GM19372 (cell line): Measurements from ENCODE around the gene BACH2.

Experiments
- ATAC-seq: cut with Tn5 transposase; IDR thresholded peaks from one replicate; pipeline ENCODE4 v1.9.1; 2021; ENCODE audit warnings: mild to moderate bottlenecking, low read depth, moderate library complexity; ENCODE audit not compliant: unreplicated experiment

BACH2 gene

DNA sequence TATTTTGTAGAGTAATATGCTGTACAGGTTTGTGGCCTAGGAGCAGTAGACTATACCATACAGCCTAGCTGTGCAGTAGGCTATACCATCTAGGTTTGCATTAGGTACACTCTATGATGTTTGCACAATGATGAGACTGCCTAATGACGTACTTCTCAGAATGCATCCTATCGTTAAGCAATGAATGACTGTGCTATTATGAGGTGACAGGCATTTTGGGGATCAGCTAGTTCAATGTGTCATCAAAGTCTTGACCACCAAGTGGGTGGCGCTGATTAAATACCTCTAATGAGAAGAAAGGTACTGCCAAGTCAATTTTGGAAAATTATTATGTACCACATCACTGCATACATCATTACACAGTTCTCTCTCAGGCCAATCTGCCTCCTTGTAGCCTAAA, 190.2 kb downstream of the BACH2 start:
- ATAC-seq, result no peak

DNA sequence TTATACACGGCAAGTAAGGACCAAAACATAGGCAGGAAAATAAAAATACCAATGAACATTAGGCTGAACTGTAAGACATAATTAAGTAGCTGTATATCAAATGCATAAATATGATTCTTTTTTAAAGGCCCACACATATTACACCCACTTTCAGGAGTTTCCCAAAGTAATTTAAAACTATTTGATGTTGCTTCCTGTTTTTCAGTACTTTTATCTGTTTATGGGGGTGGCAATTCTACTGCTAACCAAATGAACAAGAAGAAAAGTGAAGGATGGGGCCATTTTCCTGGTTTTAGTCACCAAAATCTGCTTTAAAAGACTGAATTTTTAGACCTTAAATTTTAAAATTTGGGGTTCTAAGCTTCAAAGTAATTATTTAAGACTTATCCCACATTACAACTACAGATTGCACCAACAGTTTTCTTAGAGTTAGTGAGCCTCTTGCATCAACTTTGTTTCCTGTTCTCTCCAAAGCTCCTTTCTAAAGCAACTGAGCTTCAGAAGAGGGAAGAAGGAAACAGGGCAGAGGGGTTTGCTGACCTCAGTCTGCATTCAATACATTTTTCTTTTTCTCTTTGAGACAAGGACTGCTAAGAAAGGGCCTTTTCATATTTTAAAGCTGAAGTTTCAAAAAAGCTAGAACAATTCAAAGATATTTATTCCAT, 191.0 kb downstream of the BACH2 start:
- ATAC-seq, result no peak

DNA sequence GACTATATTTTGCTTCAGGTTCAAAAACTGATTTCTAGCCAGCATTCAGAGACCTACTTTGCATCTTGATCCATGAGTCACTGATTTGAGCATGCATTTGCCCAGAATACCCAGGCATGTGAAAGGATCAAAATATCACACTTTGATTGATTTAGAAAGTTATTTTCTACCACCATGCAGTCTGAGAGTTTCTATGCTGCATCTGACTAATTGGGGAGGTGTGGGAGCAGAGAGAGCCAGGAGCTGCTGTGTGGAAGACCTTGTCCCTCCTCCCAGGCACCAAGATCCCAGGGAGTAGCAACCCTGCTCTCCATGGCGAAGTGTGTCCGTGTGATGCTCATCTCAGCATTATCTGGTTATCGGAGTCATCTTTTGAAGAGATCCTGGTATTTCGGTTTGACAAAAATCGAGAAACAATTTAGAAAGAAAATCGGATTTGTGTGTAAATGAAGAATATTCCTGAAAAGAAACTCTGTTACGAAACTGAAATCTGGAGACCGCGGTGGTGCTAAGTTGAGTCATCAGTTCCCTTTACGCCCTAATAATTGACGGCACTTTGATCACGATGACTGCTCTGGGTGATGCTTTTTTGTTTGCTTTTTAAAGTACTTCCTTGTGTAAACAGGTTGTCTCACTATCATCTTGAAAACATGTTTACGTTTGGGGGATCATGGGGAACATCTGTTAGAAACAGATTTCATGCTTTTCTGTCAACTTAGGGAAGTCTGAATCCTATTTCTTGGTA, 193.4 kb downstream of the BACH2 start:
- peak; percentile 70 for ATAC-seq

DNA sequence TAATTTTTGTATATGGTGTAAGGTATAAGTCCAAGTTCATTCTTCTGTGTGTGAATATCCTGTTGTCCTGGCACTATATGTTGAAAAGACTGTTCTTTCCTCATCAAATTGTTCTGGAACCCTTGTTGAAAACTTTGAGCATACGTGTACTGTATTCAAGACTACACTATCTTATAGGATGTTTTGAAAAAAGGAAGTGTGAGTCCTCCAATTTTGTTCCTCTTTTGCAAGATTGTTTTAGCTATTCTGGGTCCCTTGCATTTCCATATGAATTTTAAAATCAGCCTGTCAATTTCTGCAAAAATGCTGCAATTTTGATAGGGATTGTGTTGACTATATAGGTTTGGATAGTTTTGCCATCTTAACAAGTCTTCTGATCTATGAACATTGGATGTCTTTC, 195.2 kb downstream of the BACH2 start:
- ATAC-seq, result no peak

DNA sequence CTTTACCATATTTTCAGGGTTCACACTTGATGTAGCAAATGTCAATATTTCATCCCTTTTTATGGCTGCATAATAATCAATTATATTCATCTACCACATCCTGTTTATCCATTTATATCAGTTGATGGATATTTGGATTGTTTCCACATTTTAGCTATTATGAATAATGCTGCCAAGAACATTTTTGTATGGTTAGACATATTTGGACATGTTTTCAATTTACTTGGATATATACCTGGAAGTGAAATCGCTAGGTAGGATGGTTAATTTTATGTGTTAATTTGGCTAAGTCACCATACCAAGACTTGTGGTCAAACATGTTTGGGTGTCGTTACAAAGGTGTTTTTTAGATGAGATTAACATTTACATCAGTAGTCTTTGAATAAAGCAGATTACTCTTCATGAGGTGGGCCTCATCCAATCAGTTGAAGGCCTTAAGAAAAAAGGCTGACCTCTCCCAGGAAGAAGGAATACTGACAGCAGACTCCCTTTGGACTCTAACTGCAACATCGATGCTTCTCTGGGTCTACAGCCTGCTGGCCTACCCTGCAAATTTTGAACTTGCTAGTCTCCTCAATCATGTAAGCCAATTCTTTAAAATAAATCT, 196.5 kb downstream of the BACH2 start:
- ATAC-seq, result no peak

DNA sequence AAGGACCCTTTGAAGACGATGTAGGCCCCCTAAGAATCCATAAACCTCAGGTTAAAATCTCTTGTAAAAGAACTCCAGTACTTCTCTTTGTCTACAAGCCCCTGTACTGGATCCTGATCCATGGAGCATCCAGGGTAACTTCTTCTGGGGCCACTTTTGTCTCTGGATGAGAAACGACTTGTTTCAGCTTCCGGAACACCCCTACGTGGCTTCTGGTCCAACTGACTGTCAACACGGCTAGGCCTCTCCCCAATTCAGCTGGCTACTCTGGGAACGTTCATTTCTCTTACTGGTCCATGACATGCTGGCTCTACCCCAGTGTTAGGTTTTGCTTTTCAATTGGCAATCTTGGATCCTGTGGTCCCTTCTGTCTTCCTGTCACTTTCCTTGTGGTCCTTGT, 198.0 kb downstream of the BACH2 start:
- no peak for ATAC-seq

DNA sequence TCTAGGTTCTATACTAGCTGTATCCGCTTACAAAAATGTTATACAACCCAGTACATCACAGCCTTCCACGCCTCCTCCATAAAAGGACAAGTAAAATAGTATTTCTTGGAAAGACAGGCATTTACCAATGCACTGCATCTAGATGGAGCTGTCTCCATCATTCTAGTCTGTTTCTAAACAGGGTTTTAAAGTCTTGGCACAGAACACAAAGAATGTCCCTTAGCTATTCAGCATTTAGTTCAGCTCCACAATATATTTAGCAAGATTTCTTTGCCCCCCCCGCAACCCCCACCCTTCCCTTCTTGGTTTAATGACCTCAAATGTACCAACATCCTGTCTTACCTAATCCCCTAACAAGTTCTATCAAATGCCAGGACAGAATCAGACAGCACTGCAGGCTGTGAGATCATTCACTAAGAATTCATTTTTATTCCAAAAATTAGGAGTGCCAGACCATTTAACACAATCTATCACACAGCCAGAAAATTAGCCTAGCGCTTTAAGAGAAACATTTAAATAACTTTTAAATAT, 198.6 kb downstream of the BACH2 start:
- no peak for ATAC-seq

DNA sequence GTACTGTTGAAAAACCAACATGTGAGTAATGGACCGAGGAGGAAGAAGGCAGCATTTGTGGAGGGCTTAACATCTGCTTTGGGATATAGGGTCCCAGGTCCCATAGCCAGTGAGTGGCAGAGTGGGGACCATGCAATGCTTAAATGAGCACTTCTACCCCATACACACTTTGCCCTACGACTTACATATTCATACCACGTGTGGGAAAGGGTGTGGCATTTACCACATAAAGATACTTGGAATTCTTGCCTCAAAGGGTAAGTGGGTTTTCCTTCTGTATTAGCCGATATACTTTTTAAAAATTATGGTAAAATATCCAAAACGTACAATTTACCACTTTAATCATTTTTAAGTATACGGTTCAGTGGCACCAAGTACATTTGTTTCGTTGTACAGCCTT, 199.3 kb downstream of the BACH2 start:
- no peak for ATAC-seq

DNA sequence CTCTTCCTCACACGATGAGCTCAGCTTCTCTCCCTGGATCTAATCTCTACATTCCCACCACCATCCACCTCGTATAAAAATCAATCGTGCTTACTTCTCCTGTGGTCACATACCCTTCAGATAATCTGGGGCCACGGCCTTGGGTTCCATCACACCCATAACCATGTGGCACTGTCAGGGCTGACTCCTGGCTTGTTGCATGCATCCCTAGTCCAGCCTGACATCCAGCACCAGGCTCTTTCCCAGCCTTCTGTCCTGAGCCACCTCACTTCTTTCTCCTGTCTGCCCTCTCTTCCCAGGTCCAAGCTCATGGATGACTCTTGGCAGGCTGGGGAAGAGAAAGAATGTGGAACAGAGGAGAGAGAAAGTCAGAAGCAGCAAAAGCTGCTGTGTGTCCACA, 199.8 kb downstream of the BACH2 start:
- no peak for ATAC-seq

DNA sequence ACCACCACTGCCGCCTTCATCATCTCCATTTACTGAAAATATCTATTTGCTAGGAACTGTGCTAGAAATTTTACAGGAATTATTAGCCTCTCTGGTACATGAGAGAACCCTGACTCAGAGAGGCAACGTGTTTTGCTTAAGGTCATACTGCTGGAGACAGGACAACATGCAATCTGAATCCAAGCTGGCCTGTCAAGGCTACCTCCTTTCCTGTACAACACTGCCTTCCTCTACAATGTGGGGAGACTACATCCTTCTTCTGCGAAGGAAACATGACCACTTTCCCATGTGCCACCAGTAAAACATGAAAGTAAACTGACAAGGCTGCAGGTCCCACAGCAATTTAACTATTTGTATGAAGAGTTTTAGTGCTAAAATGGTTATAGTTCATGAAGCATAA, 200.9 kb downstream of the BACH2 start:
- no peak for ATAC-seq

DNA sequence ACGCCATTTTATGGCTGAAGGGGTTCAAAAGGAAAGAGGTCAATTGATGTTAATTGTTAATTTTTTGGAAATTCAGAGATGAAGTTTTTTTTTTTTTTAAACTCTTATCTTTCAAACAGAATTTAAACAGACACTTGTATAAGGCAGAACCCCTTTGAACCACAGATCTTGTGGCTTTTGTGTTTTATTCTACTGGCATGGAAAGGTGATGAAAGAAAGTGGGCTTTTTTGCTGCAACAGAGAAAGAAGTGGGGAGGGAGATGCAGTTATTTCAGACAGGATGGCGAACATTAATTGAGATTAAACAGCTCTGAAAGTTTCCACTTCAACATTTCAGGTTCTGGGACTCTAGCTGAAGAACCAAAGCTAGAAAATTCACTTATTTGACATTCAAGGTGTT, 201.5 kb downstream of the BACH2 start:
- ATAC-seq, result no peak

DNA sequence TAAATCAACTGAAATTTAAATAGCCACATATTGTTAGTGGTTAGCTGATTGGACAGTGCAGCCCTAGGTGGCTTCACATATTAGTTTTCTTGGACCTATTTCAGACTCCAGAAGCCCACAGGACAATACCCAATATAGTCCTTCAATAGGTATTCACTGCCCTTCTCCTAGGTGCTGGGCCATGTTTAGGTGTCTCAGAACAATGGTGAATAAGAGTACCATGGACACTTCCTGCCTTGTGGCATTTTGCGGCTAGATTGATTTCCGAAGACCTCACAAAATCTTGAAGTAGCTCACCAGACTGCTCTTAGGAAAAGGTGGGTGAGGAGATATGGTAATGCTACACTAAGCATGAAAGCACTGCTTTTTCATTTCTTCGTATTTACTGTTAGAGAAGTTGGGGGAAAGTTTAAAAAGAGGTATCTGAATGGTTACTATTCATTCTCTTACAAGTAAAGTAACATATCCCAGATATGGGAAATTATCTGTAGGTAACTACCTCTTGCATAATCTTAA, 203.0 kb downstream of the BACH2 start:
- ATAC-seq, result no peak

DNA sequence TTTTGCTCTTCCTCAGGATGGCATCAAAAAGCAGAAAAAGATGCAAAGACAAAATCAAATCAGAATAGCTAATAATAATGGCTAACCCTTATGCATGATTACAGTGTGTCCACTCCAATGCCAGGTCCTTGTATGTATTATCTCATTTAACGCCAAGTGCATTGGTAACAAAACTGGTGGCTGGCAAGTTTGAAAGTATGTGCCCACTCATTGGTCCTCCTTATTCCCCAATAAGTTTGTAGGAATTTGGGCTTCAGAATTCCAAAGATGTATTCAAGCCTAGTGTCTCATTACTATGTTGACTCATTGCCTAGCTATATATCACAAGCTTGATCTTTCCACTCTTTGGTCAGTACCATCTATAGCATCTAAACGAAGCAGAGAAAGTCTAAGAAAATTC, 205.8 kb downstream of the BACH2 start:
- no peak for ATAC-seq

DNA sequence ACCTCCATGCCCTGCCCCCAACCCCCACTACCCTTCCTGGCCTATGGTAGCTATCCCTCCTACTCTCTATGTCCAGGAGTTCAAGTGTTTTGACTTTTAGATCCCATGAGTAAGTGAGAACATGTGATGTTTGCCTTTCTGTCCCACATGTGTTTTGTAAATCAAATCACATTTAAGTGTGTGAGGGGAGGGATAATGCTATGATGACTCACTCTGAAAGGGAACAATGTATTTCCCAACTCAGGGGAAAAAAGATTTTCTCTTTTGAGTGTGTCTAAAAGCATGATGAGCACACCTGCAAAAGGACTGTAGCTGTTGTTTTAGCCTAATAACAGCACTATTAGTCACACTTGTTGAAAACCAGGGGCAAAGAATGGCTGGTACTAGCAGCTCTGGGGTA, 208.6 kb downstream of the BACH2 start:
- no peak for ATAC-seq

DNA sequence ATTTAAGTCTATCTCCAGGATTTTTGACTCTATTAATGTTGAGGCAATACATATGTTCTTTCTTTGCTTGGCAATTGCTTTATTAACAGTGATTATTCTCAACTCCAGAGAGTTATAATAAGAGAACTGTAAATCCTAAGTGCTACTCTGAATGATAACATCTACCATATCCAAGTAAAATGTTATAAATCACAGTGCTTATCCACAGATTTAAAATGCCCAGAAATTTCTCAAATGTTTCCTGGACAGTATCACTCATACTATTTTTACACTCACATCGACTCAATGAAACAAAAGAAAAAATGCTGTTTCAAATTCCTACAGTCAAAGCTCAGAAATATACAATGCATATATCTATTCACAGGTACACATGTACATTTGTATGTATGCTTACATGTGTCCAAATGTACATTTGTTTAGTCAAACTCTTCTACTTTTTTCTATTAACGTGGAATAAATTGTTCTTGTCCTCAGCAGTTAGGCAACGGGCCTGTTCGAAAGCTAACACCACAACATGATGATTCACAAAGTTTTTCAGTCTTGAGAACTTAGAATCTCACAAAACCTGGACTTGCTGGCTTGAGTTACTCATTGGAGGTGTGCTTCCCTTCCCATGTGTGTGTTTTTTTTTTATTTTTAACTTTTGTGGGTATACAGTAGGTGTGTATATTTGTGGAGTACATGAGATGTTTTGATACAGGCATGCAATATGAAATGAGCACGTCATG, 209.4 kb downstream of the BACH2 start:
- ATAC-seq, result no peak

DNA sequence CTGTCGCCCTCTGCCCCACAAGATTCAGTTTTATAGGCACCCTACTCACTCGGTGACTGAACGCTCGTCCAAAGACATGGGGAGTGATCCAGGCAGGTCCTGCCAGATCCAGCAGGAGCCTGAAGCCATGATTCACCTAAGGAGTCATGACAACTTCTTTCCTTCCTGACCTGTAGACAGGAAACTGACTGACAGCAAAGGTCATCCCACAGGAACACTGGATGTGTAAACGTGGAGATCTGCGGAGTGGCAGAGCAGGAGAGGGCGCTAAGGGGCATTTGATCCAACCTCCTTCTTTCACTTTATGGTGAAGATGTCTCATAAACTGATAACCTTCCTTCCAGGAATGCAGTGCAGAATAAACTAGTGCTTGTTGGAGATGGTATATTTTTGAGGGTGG, 210.1 kb downstream of the BACH2 start:
- ATAC-seq, result no peak

DNA sequence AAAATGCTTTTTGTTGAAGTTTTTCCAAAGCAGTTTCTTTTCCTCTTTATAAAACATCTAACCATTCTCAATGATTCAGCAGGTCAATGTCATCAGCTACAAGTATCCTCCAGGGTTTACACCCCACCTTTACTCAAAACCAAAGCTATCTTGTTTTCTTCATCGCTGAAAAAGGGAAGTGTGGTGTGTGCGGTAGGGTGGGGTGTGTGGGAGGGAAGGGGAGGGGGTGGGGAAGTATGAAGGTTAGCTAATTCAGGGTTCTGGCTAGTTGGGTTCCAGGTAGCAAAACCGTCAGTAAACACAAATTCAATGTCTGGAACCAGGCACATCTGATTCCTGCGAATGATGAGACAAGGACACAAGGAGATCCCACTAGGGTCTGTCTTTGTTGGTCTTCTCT, 212.8 kb downstream of the BACH2 start:
- ATAC-seq, result peak; percentile 72

DNA sequence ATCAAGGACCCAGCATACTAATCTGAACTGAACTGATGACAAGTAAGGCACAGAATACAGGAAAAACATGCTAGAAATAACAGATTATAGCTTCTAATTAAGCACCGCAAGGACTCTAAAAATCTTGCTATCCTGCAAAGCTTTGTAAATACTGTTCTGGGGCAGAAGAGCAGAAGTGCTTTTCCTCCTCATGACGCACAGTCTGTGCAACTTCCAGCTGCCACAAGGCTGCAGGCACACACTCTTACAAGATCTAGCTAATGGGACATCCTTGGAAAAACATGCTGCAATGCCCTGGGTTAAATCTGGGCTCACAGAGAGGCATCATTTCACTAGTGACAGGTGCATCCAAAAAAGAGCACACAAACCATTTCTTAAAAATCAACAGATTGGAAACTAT, 213.8 kb downstream of the BACH2 start:
- no peak for ATAC-seq

DNA sequence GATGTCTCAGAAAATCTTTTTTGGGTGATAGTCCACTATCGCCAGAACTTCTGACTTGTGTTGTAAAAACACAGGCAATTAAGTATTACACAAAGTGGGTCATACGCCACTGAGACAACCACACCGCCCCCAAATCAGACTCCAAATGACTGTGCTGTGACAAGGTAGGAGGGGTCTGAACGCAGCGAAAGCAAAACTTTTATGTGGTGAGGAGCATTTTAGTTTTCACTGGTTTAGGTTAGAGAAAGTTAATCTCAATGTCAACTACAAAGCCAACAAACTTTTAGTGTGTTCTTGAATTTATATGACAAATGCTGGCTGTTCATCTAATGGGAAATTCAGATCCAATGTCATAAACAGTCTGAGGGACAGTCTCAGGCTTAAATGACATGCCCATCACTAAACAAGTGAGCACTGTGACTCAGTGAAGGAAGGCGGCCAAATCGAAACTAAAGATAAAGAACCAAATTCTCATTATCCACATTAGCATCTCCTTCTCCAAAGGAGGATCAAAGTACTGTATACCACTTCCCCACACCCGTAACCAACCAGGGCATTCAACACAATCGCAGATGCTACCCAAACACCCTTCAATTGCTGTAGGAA, 215.7 kb downstream of the BACH2 start:
- ATAC-seq, result peak; percentile 66
